PC-3 (cell line): Measurements from ENCODE around the gene BNIP3.

Experiments
- CTCF ChIP-seq: fragments of 300-600 bp; sonication (generic); conservative IDR thresholded peaks from 2 replicates; pipeline ENCODE4 v1.5.1; 2017; ENCODE audit warnings: antibody characterized with exemption, low read depth, mild to moderate bottlenecking, low read length
- EZH2 ChIP-seq: fragments of 300-600 bp; sonication (generic); IDR thresholded peaks from one replicate; pipeline ENCODE4 v1.6.1; 2017; ENCODE audit warnings: antibody characterized with exemption, mild to moderate bottlenecking, low read length; ENCODE audit not compliant: unreplicated experiment
- EZH2phosphoT487 ChIP-seq: fragments of 300-600 bp; sonication (generic); IDR thresholded peaks from 2 replicates; pipeline ENCODE4 v1.6.1; 2018; ENCODE audit warnings: mild to moderate bottlenecking, antibody characterized with exemption, low read length, borderline replicate concordance

GRCh38 chr10:131982185-131982756, 548 bp upstream of the BNIP3 start:
- TF ChIP-seq CTCF = no peak
- no peak for TF ChIP-seq EZH2
- TF ChIP-seq EZH2phosphoT487 = no peak
